ENCODE measurements around the gene STING1. TPM values are rescaled to one million over a fixed set of nuclear protein-coding genes. Genes with fewer than 3 reads are reported as not detected.

Gene STING1
- polyA plus RNA-seq, 1 experiment, result 50.6 TPM

DNA sequence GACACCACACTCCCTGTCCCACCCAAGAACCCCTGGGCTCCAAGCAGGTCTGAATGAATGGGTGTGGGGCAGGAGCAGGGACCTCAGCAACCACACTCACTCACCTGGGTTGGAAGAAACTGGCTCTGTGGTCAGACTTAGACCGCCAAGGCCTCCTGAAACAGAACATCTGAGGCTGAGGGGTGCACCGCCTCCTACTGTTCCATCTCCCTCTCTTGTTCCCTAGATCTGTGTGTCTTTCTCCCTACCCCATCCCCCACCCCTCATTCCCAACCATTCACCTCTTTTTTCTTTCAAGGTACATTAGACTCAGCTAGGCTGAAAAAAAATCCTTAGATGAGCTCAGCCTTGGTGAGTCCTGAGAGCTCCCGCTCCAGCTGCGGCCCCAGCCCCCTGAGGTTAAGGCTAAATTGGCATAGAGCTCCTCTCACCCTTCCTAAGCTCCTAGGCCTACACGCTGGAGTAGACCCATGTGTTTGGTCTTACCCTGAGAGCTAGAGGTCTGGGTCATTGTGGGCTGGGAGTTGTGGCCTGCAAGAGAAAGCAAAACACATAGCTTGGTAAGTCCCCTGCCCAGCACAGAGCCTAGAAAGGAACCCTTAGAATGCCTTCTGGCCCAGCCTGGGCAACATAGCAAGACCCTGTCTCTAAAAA lies 24.8 kb downstream of the STING1 start:
- POLR2A ChIA-PET, result interaction anchor here (0.6 kb wide), 1 partner anchor 92 kb away, joined by 9 read pairs; no protein-coding TSS in a partner anchor
- DNase-seq (ENCODE audit: low read depth, low spot score), result no peak
- Histone ChIP-seq H3K27me3 (ENCODE audit: control insufficient read depth, insufficient read depth, low read length) (no peaks in the 10 kb centered on the region), H3K27ac (ENCODE audit: low read depth, low read length) (no peak overlapping the region), H3K4me3 (ENCODE audit: low read depth, low read length) (no peak overlapping the region), H3K9me3 (ENCODE audit: control insufficient read depth, insufficient read depth, low read length) (no peaks in the 10 kb centered on the region; the same call in 1 of the 2 replicates)
- CTCF ChIA-PET, result interaction anchor here (0.5 to 0.7 kb wide), 2 partner anchors 13 to 115 kb away, joined by 5 to 6 read pairs; no protein-coding TSS in a partner anchor
- TF ChIP-seq, protein P1, sequence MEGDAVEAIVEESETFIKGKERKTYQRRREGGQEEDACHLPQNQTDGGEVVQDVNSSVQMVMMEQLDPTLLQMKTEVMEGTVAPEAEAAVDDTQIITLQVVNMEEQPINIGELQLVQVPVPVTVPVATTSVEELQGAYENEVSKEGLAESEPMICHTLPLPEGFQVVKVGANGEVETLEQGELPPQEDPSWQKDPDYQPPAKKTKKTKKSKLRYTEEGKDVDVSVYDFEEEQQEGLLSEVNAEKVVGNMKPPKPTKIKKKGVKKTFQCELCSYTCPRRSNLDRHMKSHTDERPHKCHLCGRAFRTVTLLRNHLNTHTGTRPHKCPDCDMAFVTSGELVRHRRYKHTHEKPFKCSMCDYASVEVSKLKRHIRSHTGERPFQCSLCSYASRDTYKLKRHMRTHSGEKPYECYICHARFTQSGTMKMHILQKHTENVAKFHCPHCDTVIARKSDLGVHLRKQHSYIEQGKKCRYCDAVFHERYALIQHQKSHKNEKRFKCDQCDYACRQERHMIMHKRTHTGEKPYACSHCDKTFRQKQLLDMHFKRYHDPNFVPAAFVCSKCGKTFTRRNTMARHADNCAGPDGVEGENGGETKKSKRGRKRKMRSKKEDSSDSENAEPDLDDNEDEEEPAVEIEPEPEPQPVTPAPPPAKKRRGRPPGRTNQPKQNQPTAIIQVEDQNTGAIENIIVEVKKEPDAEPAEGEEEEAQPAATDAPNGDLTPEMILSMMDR (IDR thresholded peaks at IDR 0.05; ENCODE audit: low read depth, low read length), result no peak

DNA sequence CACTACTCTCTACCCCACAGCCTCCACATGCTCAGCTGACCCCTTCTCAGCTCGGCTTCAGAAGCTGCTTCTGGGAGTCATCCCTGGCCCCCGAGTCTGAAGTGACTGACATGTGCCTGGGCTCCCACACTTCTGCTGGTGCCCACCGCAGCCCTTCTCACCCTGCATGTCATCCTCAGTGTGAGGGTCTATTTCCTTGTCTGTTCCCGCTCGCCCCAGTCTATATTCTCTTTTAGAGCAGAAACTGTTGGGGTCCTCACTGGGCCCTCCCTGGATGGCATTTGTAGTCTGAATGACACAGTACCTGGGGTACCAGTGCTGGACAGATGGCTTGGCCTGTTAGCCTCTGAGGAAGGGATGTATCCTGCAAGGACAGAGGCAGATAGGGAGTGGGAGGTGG lies 25.3 kb downstream of the STING1 start:
- H3K4me3 ChIP-seq (ENCODE audit: low read depth, low read length), result no peak overlapping the region
- POLR2A ChIA-PET, result interaction anchor here (0.6 kb wide), 1 partner anchor 45 kb away, joined by 4 read pairs; no protein-coding TSS in a partner anchor
- no peaks in the 10 kb centered on the region for H3K27me3 ChIP-seq (ENCODE audit: control insufficient read depth, insufficient read depth, low read length)
- CTCF ChIA-PET, result interaction anchor here (0.5 kb wide), 1 partner anchor 115 kb away, joined by 6 read pairs; no protein-coding TSS in a partner anchor
- no peak for DNase-seq (ENCODE audit: low read depth, low spot score)
- no peaks in the 10 kb centered on the region; the same call in 1 of the 2 replicates for H3K9me3 ChIP-seq (ENCODE audit: control insufficient read depth, insufficient read depth, low read length)
- TF ChIP-seq, protein P1 (IDR thresholded peaks at IDR 0.05; ENCODE audit: low read depth, low read length), result no peak
- H3K27ac ChIP-seq (ENCODE audit: low read depth, low read length), result no peak overlapping the region

DNA sequence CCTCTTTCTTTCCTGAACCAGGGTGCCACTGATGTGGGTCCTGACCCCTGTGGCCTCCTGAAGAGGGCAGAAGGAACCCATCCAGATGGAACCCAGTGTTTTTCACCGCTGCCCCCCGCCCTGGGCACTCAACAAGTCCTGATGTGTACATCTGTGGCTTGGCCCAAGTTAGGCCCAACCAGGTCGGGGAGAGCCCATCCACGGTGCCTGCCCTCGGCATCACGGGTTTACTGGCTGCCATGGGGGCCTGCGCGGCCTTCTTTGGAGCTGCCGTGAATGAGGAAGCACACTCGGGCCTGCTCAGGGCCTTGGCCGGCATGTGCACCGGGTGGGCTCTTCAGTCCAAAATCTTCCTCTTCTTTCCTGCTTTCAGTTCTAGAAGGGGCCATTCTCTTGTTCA lies 25.8 kb downstream of the STING1 start:
- POLR2A ChIA-PET, result interaction anchor here (0.6 kb wide), 1 partner anchor 45 kb away, joined by 4 read pairs; no protein-coding TSS in a partner anchor

DNA sequence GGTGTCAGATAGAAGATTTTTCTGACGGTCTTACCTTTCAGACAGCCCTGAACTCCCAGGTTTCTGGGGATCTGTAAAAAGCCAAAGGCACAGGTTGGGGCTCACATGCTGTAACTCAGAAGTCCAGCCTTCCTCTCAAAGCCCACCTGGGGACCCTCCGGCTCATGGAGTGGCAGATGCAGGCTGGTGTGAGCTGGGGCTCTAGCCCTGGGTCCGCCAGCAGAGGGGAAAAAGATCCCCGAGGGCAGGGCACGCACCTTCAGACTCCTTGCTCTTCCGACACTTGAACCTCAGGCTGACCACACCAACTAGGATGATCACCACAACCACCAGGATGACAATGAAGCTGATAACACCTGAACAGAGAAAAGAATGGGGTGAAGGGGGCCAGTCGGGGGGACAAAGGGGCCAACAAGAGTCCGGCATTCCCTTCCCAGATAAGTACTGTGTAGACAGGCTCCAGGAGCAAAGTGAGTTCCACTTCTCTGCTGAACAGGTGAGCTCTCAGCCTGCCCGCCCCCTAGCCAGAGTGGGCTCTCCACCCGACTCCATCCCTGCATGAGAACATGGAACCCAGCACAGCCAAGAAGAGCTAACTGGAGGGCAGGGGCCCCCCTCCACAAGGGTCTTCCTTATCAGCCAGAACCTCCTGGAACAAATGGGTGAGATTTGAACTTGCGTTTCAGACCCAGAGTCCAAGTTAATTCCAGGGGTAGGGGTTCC lies 27.8 kb downstream of the STING1 start:
- Histone ChIP-seq H3K27me3 (ENCODE audit: control insufficient read depth, insufficient read depth, low read length) (no peaks in the 10 kb centered on the region), H3K27ac (ENCODE audit: low read depth, low read length) (no peak overlapping the region), H3K4me3 (ENCODE audit: low read depth, low read length) (no peak overlapping the region), H3K9me3 (ENCODE audit: control insufficient read depth, insufficient read depth, low read length) (no peaks in the 10 kb centered on the region; the same call in 1 of the 2 replicates)
- TF ChIP-seq, protein P1 (IDR thresholded peaks at IDR 0.05; ENCODE audit: low read depth, low read length), result no peak
- POLR2A ChIA-PET, result no interaction called here
- CTCF ChIA-PET, result no interaction called here
- DNase-seq (ENCODE audit: low read depth, low spot score), result no peak

More for the DNA sequence above, 25.8 kb downstream of the STING1 start:
- Histone ChIP-seq H3K27ac (ENCODE audit: low read depth, low read length) (no peak overlapping the region), H3K4me3 (ENCODE audit: low read depth, low read length) (no peak overlapping the region), H3K9me3 (ENCODE audit: control insufficient read depth, insufficient read depth, low read length) (no peaks in the 10 kb centered on the region; the same call in 1 of the 2 replicates), H3K27me3 (ENCODE audit: control insufficient read depth, insufficient read depth, low read length) (no peaks in the 10 kb centered on the region)
- TF ChIP-seq, protein P1 (IDR thresholded peaks at IDR 0.05; ENCODE audit: low read depth, low read length), result no peak
- CTCF ChIA-PET, result no interaction called here
- no peak for DNase-seq (ENCODE audit: low read depth, low spot score)

Data from AG04450 (cell line).